Measurements from ENCODE around the gene PCDHGA7. TPM values are rescaled to one million over a fixed set of nuclear protein-coding genes. Genes with fewer than 3 reads are reported as not detected.
"Not testable (repeated sequence)": the region's sequence is repeated elsewhere in the genome, so short reads cannot be mapped to it uniquely, and the experiment has no call there.

Gene PCDHGA7
- total RNA-seq, 2 donors from 2014 or later = 0.06 TPM; not detected in 1

- Mint-ChIP-seq H3K4me3 (no peak overlapping the region), H3K4me1 (no peaks in the 10 kb centered on the region), H3K36me3 (ENCODE audit: low read depth) (peaks cover 11% of the 10 kb centered on the region), H3K27ac (no peak overlapping the region), H3K9me3 (peaks cover 14% of the 10 kb centered on the region), H3K27me3 (peaks cover 54% of the 10 kb centered on the region)
- no peak for ATAC-seq (replicated peaks)
Measured at GRCh38 chr5:141384471-141385267, 2.1 kb downstream of the PCDHGA7 start.

- peaks cover 60% of the 10 kb centered on the region for H3K27me3 Mint-ChIP-seq
- peaks cover 22% of the 10 kb centered on the region for H3K9me3 Mint-ChIP-seq
- H3K27ac Mint-ChIP-seq, H3K4me1 Mint-ChIP-seq: not testable (repeated sequence)
- H3K36me3 Mint-ChIP-seq (ENCODE audit: low read depth) = peaks cover 12% of the 10 kb centered on the region
- ATAC-seq (replicated peaks) = peak; percentile 48
- H3K4me3 Mint-ChIP-seq = peak within 1 kb of the TSS; percentile 22
Measured at GRCh38 chr5:141387557-141388311, 5.2 kb downstream of the PCDHGA7 start, which contains the start of gene PCDHGB4. Gene PCDHGB4, plus strand, starts transcription at chr5:141387698. Its CDS starts 187 bp downstream, at chr5:141387885.

DNA sequence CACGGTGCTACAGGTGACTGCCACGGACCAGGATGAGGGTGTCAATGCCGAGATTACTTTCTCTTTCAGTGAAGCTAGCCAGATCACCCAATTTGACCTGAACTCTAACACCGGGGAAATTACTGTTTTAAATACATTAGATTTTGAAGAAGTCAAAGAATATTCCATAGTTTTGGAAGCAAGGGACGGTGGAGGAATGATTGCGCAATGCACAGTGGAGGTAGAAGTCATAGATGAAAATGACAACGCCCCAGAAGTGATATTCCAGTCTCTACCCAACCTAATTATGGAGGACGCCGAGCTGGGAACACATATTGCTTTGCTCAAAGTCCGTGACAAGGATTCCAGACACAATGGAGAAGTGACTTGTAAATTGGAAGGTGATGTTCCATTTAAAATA lies 6.1 kb downstream of the PCDHGA7 start:
- Mint-ChIP-seq H3K27me3 (peaks cover 59% of the 10 kb centered on the region), H3K9me3 (peaks cover 22% of the 10 kb centered on the region), H3K36me3 (ENCODE audit: low read depth) (peaks cover 10% of the 10 kb centered on the region), H3K4me1 (no peaks in the 10 kb centered on the region), H3K4me3 (no peak overlapping the region), H3K27ac (no peak overlapping the region)
- no peak for ATAC-seq (replicated peaks)

DNA sequence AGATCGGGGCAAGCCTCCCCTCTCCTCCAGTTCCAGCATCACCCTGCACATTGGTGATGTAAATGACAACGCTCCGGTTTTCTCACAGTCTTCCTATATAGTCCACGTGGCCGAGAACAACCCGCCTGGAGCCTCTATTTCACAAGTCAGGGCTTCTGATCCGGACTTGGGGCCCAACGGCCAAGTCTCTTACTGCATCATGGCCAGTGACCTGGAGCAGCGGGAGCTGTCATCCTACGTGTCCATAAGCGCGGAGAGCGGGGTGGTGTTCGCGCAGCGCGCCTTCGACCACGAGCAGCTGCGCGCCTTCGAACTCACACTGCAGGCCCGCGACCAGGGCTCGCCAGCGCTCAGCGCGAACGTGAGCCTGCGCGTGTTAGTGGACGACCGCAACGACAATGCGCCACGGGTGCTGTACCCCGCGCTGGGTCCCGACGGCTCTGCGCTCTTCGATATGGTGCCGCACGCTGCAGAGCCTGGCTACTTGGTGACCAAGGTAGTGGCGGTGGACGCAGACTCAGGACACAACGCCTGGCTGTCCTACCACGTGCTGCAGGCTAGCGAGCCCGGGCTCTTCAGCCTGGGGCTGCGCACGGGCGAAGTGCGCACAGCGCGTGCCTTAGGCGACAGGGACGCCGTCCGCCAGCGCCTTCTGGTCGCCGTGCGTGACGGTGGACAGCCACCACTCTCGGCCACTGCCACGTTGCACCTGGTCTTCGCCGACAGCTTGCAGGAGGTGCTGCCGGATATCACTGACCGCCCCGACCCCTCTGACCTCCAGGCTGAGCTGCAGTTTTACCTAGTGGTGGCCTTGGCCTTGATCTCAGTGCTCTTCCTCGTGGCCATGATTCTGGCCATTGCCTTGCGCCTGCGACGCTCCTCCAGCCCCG lies 6.9 kb downstream of the PCDHGA7 start:
- no peaks in the 10 kb centered on the region for H3K4me1 Mint-ChIP-seq
- ATAC-seq (replicated peaks) = no peak
- H3K27ac Mint-ChIP-seq = no peak overlapping the region
- no peak overlapping the region for H3K4me3 Mint-ChIP-seq
- H3K27me3 Mint-ChIP-seq = peaks cover 59% of the 10 kb centered on the region
- H3K36me3 Mint-ChIP-seq (ENCODE audit: low read depth) = peaks cover 10% of the 10 kb centered on the region
- peaks cover 27% of the 10 kb centered on the region for H3K9me3 Mint-ChIP-seq

DNA sequence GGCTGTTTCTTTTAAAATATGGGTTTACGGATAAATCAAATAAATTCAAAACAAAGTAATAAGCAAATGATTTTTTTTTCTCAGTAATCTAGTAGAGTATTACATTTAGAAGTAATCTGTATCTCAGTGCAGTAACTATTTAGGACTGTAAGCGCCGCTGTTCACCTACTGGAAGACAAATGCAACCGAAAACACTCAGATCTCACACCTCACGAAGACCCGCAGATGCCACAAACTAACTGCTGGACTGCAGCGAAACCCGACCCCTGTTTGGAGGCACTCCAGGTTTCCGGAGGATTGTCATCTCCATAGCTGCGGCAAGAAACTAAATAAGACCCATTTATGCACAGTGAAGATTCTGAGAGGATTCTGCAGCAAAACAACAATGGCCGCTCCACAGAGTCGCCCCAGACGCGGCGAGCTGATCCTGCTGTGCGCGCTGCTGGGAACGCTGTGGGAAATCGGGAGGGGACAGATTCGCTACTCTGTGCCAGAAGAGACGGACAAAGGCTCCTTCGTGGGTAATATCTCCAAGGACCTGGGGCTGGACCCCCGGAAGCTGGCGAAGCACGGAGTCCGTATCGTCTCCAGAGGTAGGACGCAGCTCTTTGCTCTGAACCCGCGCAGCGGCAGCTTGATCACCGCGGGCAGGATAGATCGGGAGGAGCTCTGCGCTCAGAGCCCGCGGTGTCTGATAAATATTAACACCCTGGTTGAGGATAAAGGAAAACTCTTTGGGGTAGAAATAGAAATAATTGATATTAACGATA lies 10.1 kb downstream of the PCDHGA7 start, which contains the start of gene PCDHGA8:
TSS of gene PCDHGA8 (plus strand) at position 205 of the 770 bp plus-strand sequence. CDS start at position 386, 181 bp downstream.
- no peaks in the 10 kb centered on the region for H3K4me1 Mint-ChIP-seq
- H3K36me3 Mint-ChIP-seq (ENCODE audit: low read depth) = peaks cover 10% of the 10 kb centered on the region
- no peak within 1 kb of the TSS for H3K4me3 Mint-ChIP-seq
- no peak within 1 kb of the TSS for H3K27ac Mint-ChIP-seq
- no peak for ATAC-seq (replicated peaks)
- peaks cover 54% of the 10 kb centered on the region for H3K27me3 Mint-ChIP-seq
- H3K9me3 Mint-ChIP-seq = peaks cover 21% of the 10 kb centered on the region

- H3K27me3 Mint-ChIP-seq = peaks cover 52% of the 10 kb centered on the region
- H3K9me3 Mint-ChIP-seq = peaks cover 21% of the 10 kb centered on the region
- peaks cover 9% of the 10 kb centered on the region for H3K36me3 Mint-ChIP-seq (ENCODE audit: low read depth)
- no peaks in the 10 kb centered on the region for H3K4me1 Mint-ChIP-seq
- H3K27ac Mint-ChIP-seq = no peak overlapping the region
- H3K4me3 Mint-ChIP-seq = no peak overlapping the region
- no peak for ATAC-seq (replicated peaks)
Measured at GRCh38 chr5:141393267-141393666, 10.7 kb downstream of the PCDHGA7 start.

DNA sequence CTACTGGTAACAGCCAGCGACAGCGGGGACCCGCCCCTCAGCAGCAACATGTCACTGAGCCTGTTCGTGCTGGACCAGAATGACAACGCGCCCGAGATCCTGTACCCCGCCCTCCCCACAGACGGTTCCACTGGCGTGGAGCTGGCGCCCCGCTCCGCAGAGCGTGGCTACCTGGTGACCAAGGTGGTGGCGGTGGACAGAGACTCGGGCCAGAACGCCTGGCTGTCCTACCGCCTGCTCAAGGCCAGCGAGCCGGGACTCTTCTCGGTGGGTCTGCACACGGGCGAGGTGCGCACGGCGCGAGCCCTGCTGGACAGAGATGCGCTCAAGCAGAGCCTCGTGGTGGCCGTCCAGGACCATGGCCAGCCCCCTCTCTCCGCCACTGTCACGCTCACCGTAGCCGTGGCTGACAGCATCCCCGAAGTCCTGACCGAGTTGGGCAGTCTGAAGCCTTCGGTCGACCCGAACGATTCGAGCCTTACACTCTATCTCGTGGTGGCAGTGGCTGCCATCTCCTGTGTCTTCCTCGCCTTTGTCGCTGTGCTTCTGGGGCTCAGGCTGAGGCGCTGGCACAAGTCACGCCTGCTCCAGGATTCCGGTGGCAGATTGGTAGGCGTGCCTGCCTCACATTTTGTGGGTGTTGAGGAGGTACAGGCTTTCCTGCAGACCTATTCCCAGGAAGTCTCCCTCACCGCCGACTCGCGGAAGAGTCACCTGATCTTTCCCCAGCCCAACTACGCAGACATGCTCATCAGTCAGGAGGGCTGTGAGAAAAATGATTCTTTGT lies 12.1 kb downstream of the PCDHGA7 start:
- not testable (repeated sequence) for ATAC-seq (replicated peaks); H3K4me1 Mint-ChIP-seq; H3K4me3 Mint-ChIP-seq; H3K27ac Mint-ChIP-seq; H3K36me3 Mint-ChIP-seq (ENCODE audit: low read depth)
- H3K27me3 Mint-ChIP-seq = peaks cover 52% of the 10 kb centered on the region
- peaks cover 13% of the 10 kb centered on the region for H3K9me3 Mint-ChIP-seq

- not testable (repeated sequence) for H3K4me1 Mint-ChIP-seq; H3K27ac Mint-ChIP-seq; H3K4me3 Mint-ChIP-seq; H3K9me3 Mint-ChIP-seq; H3K36me3 Mint-ChIP-seq (ENCODE audit: low read depth)
- peak; percentile 70 for ATAC-seq (replicated peaks)
- peaks cover 53% of the 10 kb centered on the region for H3K27me3 Mint-ChIP-seq
Measured at GRCh38 chr5:141397756-141398551, 15.4 kb downstream of the PCDHGA7 start, which contains the start of gene PCDHGB5. Gene PCDHGB5, plus strand, starts transcription at chr5:141397947. Its CDS starts 181 bp downstream, at chr5:141398128.

GRCh38 chr5:141398608-141399007 lies 16.1 kb downstream of the PCDHGA7 start:
- peaks cover 9% of the 10 kb centered on the region for H3K9me3 Mint-ChIP-seq
- no peaks in the 10 kb centered on the region for H3K4me1 Mint-ChIP-seq
- H3K27ac Mint-ChIP-seq = no peak overlapping the region
- H3K4me3 Mint-ChIP-seq = no peak overlapping the region
- H3K27me3 Mint-ChIP-seq = peaks cover 56% of the 10 kb centered on the region
- peaks cover 6% of the 10 kb centered on the region for H3K36me3 Mint-ChIP-seq (ENCODE audit: low read depth)
- no peak for ATAC-seq (replicated peaks)

- no peaks in the 10 kb centered on the region for H3K4me1 Mint-ChIP-seq
- ATAC-seq (replicated peaks) = no peak
- no peak overlapping the region for H3K4me3 Mint-ChIP-seq
- H3K27me3 Mint-ChIP-seq = peaks cover 56% of the 10 kb centered on the region
- H3K27ac Mint-ChIP-seq = no peak overlapping the region
- peaks cover 4% of the 10 kb centered on the region for H3K9me3 Mint-ChIP-seq
- H3K36me3 Mint-ChIP-seq (ENCODE audit: low read depth) = peaks cover 6% of the 10 kb centered on the region
Measured at GRCh38 chr5:141399555-141400258, 17.2 kb downstream of the PCDHGA7 start.

DNA sequence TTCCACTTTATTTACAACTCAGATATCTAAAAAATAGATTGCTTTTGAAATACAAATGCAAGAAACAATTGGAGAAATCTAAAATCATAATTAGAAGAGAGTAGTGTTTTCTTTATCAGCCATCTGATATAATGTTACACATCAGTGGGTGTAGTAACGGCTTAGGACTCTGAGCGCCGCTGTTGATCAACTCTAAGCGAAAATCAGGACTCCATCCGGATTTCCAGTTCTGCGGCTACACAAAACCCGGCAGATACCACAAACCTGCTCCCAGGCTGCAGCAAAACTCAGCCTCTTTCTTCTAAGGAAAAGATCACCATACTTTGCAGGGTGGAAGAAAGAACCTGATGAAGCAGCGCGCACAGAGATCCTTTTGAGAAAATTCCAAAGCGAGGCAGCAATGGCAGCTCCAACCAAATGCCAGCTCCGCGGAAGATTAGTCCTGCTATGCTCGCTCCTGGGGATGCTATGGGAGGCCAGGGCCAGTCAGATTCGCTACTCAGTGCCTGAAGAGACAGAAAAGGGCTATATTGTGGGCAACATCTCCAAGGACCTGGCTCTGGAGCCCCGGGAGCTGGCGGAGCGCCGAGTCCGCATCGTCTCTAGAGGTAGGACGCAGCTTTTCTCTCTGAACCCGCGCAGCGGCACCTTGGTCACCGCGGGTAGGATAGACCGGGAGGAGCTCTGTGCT lies 20.2 kb downstream of the PCDHGA7 start, which contains the start of gene PCDHGA9:
TSS of gene PCDHGA9 (plus strand) at position 226 of the 691 bp plus-strand sequence. CDS start at position 401, 175 bp downstream.
- Mint-ChIP-seq H3K4me3 (peak within 1 kb of the TSS; percentile 36), H3K27me3 (peaks cover 58% of the 10 kb centered on the region), H3K27ac (no peak within 1 kb of the TSS), H3K36me3 (ENCODE audit: low read depth) (peaks cover 6% of the 10 kb centered on the region), H3K4me1 (no peaks in the 10 kb centered on the region), H3K9me3 (peaks cover 4% of the 10 kb centered on the region)
- ATAC-seq (replicated peaks) = no peak
